ENCODE data around the gene ZNF662.

ZNF662 gene

GRCh38 chr3:42904076-42904475 lies 1.9 kb upstream of the ZNF662 start:
- no peak for TF ChIP-seq CTCF (conservative IDR thresholded peaks at IDR 0.05; ENCODE audit: low read depth, low read length)
- H3K4me1 ChIP-seq (ENCODE audit: low read depth, poor library complexity, severe bottlenecking), result no peaks in the 10 kb centered on the region
- no peak overlapping the region for H3K9ac ChIP-seq
- no peak overlapping the region for H3K4me3 ChIP-seq (IDR thresholded peaks at IDR 0.05; ENCODE audit: insufficient read depth, low read depth, low read length)
- H3K79me2 ChIP-seq (ENCODE audit: insufficient read depth, low read depth), result no peaks in the 10 kb centered on the region
- H3K4me2 ChIP-seq, result no peak overlapping the region
- H3K36me3 ChIP-seq (ENCODE audit: insufficient read depth), result no peaks in the 10 kb centered on the region
- H3K27ac ChIP-seq, result no peak overlapping the region
- no peaks in the 10 kb centered on the region for H3K27me3 ChIP-seq (ENCODE audit: insufficient read depth, low read depth)
- no peaks in the 10 kb centered on the region for H4K20me1 ChIP-seq (ENCODE audit: insufficient read depth)
- no peak overlapping the region for H2AFZ ChIP-seq (ENCODE audit: low read depth)

- H3K27ac ChIP-seq, result no peak overlapping the region
- H3K4me1 ChIP-seq (ENCODE audit: low read depth, poor library complexity, severe bottlenecking), result no peaks in the 10 kb centered on the region
- H3K27me3 ChIP-seq (ENCODE audit: insufficient read depth, low read depth), result no peaks in the 10 kb centered on the region
- H3K36me3 ChIP-seq (ENCODE audit: insufficient read depth), result no peaks in the 10 kb centered on the region
- H3K4me3 ChIP-seq (IDR thresholded peaks at IDR 0.05; ENCODE audit: insufficient read depth, low read depth, low read length), result no peak overlapping the region
- H3K79me2 ChIP-seq (ENCODE audit: insufficient read depth, low read depth), result no peaks in the 10 kb centered on the region
- TF ChIP-seq CTCF (conservative IDR thresholded peaks at IDR 0.05; ENCODE audit: low read depth, low read length), result no peak
- H4K20me1 ChIP-seq (ENCODE audit: insufficient read depth), result no peaks in the 10 kb centered on the region
- no peak overlapping the region for H2AFZ ChIP-seq (ENCODE audit: low read depth)
- H3K4me2 ChIP-seq, result no peak overlapping the region
- H3K9ac ChIP-seq, result no peak overlapping the region
Observed at GRCh38 chr3:42905740-42906069, 237 bp upstream of the ZNF662 start.

- Histone ChIP-seq H3K4me2 (no peak overlapping the region), H3K79me2 (ENCODE audit: insufficient read depth, low read depth) (no peaks in the 10 kb centered on the region), H2AFZ (ENCODE audit: low read depth) (no peak overlapping the region), H3K4me3 (IDR thresholded peaks at IDR 0.05; ENCODE audit: insufficient read depth, low read depth, low read length) (no peak overlapping the region), H3K9ac (no peak overlapping the region), H3K27me3 (ENCODE audit: insufficient read depth, low read depth) (no peaks in the 10 kb centered on the region), H3K36me3 (ENCODE audit: insufficient read depth) (no peaks in the 10 kb centered on the region), H4K20me1 (ENCODE audit: insufficient read depth) (no peaks in the 10 kb centered on the region), H3K4me1 (ENCODE audit: low read depth, poor library complexity, severe bottlenecking) (no peaks in the 10 kb centered on the region), H3K27ac (no peak overlapping the region)
- TF ChIP-seq CTCF (conservative IDR thresholded peaks at IDR 0.05; ENCODE audit: low read depth, low read length), result no peak
Observed at GRCh38 chr3:42906848-42907183, 874 bp downstream of the ZNF662 start.

GRCh38 chr3:42908675-42909074 lies 2.7 kb downstream of the ZNF662 start:
- H3K4me2 ChIP-seq, result no peak overlapping the region
- H3K27me3 ChIP-seq (ENCODE audit: insufficient read depth, low read depth), result no peaks in the 10 kb centered on the region
- no peaks in the 10 kb centered on the region for H3K79me2 ChIP-seq (ENCODE audit: insufficient read depth, low read depth)
- no peak for TF ChIP-seq CTCF (conservative IDR thresholded peaks at IDR 0.05; ENCODE audit: low read depth, low read length)
- H2AFZ ChIP-seq (ENCODE audit: low read depth), result no peak overlapping the region
- H3K36me3 ChIP-seq (ENCODE audit: insufficient read depth), result no peaks in the 10 kb centered on the region
- no peaks in the 10 kb centered on the region for H4K20me1 ChIP-seq (ENCODE audit: insufficient read depth)
- no peaks in the 10 kb centered on the region for H3K4me1 ChIP-seq (ENCODE audit: low read depth, poor library complexity, severe bottlenecking)
- H3K27ac ChIP-seq, result no peak overlapping the region
- H3K9ac ChIP-seq, result no peak overlapping the region
- no peak overlapping the region for H3K4me3 ChIP-seq (IDR thresholded peaks at IDR 0.05; ENCODE audit: insufficient read depth, low read depth, low read length)

- TF ChIP-seq CTCF (conservative IDR thresholded peaks at IDR 0.05; ENCODE audit: low read depth, low read length), result no peak
- Histone ChIP-seq H3K4me2 (no peak overlapping the region), H2AFZ (ENCODE audit: low read depth) (no peak overlapping the region), H3K79me2 (ENCODE audit: insufficient read depth, low read depth) (no peaks in the 10 kb centered on the region), H3K4me3 (IDR thresholded peaks at IDR 0.05; ENCODE audit: insufficient read depth, low read depth, low read length) (no peak overlapping the region), H3K36me3 (ENCODE audit: insufficient read depth) (no peaks in the 10 kb centered on the region), H3K27me3 (ENCODE audit: insufficient read depth, low read depth) (no peaks in the 10 kb centered on the region), H3K4me1 (ENCODE audit: low read depth, poor library complexity, severe bottlenecking) (no peaks in the 10 kb centered on the region), H4K20me1 (ENCODE audit: insufficient read depth) (no peaks in the 10 kb centered on the region), H3K27ac (no peak overlapping the region), H3K9ac (no peak overlapping the region)
Observed at GRCh38 chr3:42911551-42911950, 5.6 kb downstream of the ZNF662 start.

Data from KMS-11 (cell line).